T-helper 17 cell (primary cell): ENCODE results near the gene SOAT1. TPM values are rescaled to one million over a fixed set of nuclear protein-coding genes. Genes with fewer than 3 reads are reported as not detected.
A peak's percentile ranks its signal among the peaks of the same experiment; 100 is the strongest.

Experiments used
- ATAC-seq: fragments of 150-1000 bp; cut with Tn5 transposase; 2 replicates; pipeline ENCODE4 v1.10.0; 2021; ENCODE audit warnings: mild to moderate bottlenecking, moderate library complexity
- DNase-seq, 3 donors: peaks; one replicate each; pipeline versions ENCODE4 v3.0.0 to v3.0.0-alpha.2; 2020 to 2021
- H3K9me3 ChIP-seq: one replicate; pipeline ENCODE4 v1.7.0; 2013; ENCODE audit warnings: low read length, mild to moderate bottlenecking; ENCODE audit not compliant: control insufficient read depth, poor library complexity, severe bottlenecking
- H3K27ac Mint-ChIP-seq: one replicate; pipeline ENCODE4 v1.8.0; 2022; ENCODE audit warnings: mild to moderate bottlenecking, moderate library complexity, mixed read lengths
- H3K27me3 Mint-ChIP-seq: one replicate; pipeline ENCODE4 v1.8.0; 2022; ENCODE audit warnings: mixed read lengths
- H3K36me3 Mint-ChIP-seq: one replicate; pipeline ENCODE4 v1.8.0; 2022; ENCODE audit warnings: low read depth, mixed read lengths
- H3K4me1 Mint-ChIP-seq: one replicate; pipeline ENCODE4 v1.8.0; 2022; ENCODE audit warnings: mild to moderate bottlenecking, mixed read lengths
- H3K4me3 Mint-ChIP-seq: one replicate; pipeline ENCODE4 v1.8.0; 2022; ENCODE audit warnings: mild to moderate bottlenecking, moderate library complexity, mixed read lengths
- total RNA-seq, 4 donors: library from RNA in 2 of 4; stranded (reverse) in 2 of 4; gene quantifications; one replicate each; pipeline ENCODE4 v1.2.3 and lab custom pipeline; 2022 to 2026

Gene SOAT1
- total RNA-seq, 2 donors from 2014 or later, result 35.4 to 38.7 TPM

- no peaks in the 10 kb centered on the region for H3K9me3 ChIP-seq
- DNase-seq, result no peak
- ATAC-seq, result no peak
- Mint-ChIP-seq H3K27me3 (no peaks in the 10 kb centered on the region), H3K36me3 (peaks cover 4% of the 10 kb centered on the region), H3K27ac (peak overlapping the region; percentile 49), H3K4me1 (peaks cover 20% of the 10 kb centered on the region), H3K4me3 (no peak overlapping the region)
These were observed 19.4 kb downstream of the SOAT1 start for GRCh38 chr1:179313004-179313403.

DNA sequence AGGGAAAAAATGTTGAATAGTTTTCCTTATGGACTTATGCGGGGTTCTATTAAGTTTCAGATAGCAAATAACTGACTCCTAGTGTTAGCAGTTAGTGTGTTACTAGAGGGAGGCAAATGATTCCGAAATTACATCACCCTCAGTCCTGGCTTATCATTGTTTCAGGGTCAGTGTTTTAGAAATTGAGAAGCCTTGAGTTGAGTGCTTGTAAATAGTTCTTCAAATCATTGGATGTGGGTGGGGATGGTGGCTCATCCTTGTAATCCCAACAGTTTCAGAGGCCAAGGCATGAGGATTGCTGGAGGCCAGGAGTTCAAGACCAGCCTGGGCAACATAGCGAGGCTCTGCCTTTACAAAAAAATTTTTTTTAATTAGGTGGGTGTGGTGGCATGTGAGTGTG lies 21.3 kb downstream of the SOAT1 start:
- peaks cover 23% of the 10 kb centered on the region for H3K4me1 Mint-ChIP-seq
- H3K4me3 Mint-ChIP-seq, result no peak overlapping the region
- DNase-seq (no peak), ATAC-seq (no peak)
- H3K27me3 Mint-ChIP-seq, result no peaks in the 10 kb centered on the region
- peaks cover 4% of the 10 kb centered on the region for H3K36me3 Mint-ChIP-seq
- H3K9me3 ChIP-seq, result no peaks in the 10 kb centered on the region
- peak overlapping the region; percentile 21 for H3K27ac Mint-ChIP-seq

GRCh38 chr1:179318491-179318890 lies 24.9 kb downstream of the SOAT1 start:
- peaks cover 30% of the 10 kb centered on the region for H3K4me1 Mint-ChIP-seq
- H3K27ac Mint-ChIP-seq, result no peak overlapping the region
- ATAC-seq, result no peak
- H3K27me3 Mint-ChIP-seq, result no peaks in the 10 kb centered on the region
- no peak overlapping the region for H3K4me3 Mint-ChIP-seq
- H3K9me3 ChIP-seq, result no peaks in the 10 kb centered on the region
- peaks cover 7% of the 10 kb centered on the region for H3K36me3 Mint-ChIP-seq
- no peak for DNase-seq

- Mint-ChIP-seq H3K27ac (peak overlapping the region; percentile 49), H3K4me1 (peaks cover 23% of the 10 kb centered on the region), H3K27me3 (no peaks in the 10 kb centered on the region), H3K36me3 (peaks cover 4% of the 10 kb centered on the region), H3K4me3 (no peak overlapping the region)
- no peak for ATAC-seq
- DNase-seq, result no peak
- H3K9me3 ChIP-seq, result no peaks in the 10 kb centered on the region
These were observed 28.1 kb downstream of the SOAT1 start for GRCh38 chr1:179321533-179322216.

- peaks cover 4% of the 10 kb centered on the region for H3K36me3 Mint-ChIP-seq
- ATAC-seq (no peak), DNase-seq (no peak)
- no peaks in the 10 kb centered on the region for H3K9me3 ChIP-seq
- peaks cover 23% of the 10 kb centered on the region for H3K4me1 Mint-ChIP-seq
- H3K27ac Mint-ChIP-seq, result peak overlapping the region; percentile 49
- H3K27me3 Mint-ChIP-seq, result no peaks in the 10 kb centered on the region
- H3K4me3 Mint-ChIP-seq, result no peak overlapping the region
These were observed 29.0 kb downstream of the SOAT1 start for GRCh38 chr1:179322557-179322956.

DNA sequence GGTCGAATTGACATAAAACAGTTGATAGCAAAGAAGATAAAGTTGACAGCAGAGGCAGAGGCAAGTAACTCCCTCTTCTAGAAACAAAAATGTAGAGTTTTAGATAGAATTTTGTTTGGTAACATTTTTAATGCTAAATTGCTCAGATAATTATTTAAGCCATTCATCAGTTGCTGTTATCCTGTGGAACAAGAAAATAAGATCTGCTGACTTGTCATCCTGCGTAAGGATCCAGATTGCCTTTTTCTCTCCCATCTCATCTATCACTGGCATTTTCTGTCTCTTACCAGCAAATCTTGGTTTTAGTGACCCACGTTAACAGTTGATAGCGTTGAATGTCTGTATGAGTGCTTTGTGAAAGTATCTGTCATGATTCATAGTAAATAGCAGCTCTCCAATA lies 29.8 kb downstream of the SOAT1 start:
- H3K4me3 Mint-ChIP-seq, result no peak overlapping the region
- H3K27me3 Mint-ChIP-seq, result no peaks in the 10 kb centered on the region
- H3K9me3 ChIP-seq, result no peaks in the 10 kb centered on the region
- peaks cover 23% of the 10 kb centered on the region for H3K4me1 Mint-ChIP-seq
- peaks cover 4% of the 10 kb centered on the region for H3K36me3 Mint-ChIP-seq
- no peak overlapping the region for H3K27ac Mint-ChIP-seq
- ATAC-seq, result no peak
- no peak for DNase-seq

- Mint-ChIP-seq H3K4me3 (no peak overlapping the region), H3K4me1 (peaks cover 20% of the 10 kb centered on the region), H3K27me3 (no peaks in the 10 kb centered on the region), H3K27ac (no peak overlapping the region), H3K36me3 (peaks cover 6% of the 10 kb centered on the region)
- DNase-seq (no peak), ATAC-seq (no peak)
- H3K9me3 ChIP-seq, result no peaks in the 10 kb centered on the region
These were observed 32.2 kb downstream of the SOAT1 start for GRCh38 chr1:179325836-179326235.

DNA sequence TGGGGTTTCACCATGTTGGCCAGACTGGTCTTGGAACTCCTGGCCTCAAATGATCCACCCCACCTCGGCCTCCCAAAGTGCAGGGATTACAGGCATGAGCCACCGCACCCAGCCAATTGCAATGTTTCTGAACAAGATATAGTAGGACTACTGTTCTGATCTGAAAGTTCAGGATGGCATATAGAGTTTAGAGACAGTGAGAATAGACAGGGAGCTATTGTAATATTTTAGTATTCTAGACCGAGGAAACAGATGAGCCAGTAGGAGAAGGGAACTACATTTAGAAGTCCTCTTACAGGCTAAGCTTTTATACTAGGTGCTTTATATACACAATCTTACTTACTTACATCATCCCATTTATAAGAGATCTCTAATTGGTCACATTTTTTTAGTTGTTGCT lies 33.1 kb downstream of the SOAT1 start:
- ATAC-seq (no peak), DNase-seq (no peak)
- no peak overlapping the region for H3K4me3 Mint-ChIP-seq
- H3K27ac Mint-ChIP-seq, result no peak overlapping the region
- no peaks in the 10 kb centered on the region for H3K27me3 Mint-ChIP-seq
- H3K36me3 Mint-ChIP-seq, result peaks cover 4% of the 10 kb centered on the region
- H3K4me1 Mint-ChIP-seq, result peaks cover 19% of the 10 kb centered on the region
- no peaks in the 10 kb centered on the region for H3K9me3 ChIP-seq

DNA sequence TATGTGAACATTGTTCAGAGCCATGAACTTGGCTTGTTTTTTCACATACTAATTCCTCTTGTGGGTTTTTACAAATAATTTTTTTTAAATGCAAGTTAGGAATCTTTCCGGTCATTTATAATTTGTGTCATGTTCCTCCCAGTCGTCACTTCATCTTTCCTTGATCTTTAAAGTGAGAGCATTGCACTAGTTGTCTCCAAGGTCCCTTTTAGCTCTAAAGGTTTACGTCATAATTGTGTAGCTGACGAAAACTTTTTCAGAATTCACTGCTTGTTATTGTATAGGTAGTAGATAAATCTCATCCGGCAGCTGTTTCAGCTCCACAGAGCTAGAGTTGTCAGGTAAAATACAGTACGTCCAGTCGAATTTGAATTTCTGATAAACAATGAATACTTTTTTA lies 33.6 kb downstream of the SOAT1 start:
- DNase-seq, result no peak
- H3K27me3 Mint-ChIP-seq, result no peaks in the 10 kb centered on the region
- no peak for ATAC-seq
- H3K4me3 Mint-ChIP-seq, result no peak overlapping the region
- no peaks in the 10 kb centered on the region for H3K9me3 ChIP-seq
- H3K4me1 Mint-ChIP-seq, result peaks cover 17% of the 10 kb centered on the region
- H3K27ac Mint-ChIP-seq, result no peak overlapping the region
- peaks cover 4% of the 10 kb centered on the region for H3K36me3 Mint-ChIP-seq

DNA sequence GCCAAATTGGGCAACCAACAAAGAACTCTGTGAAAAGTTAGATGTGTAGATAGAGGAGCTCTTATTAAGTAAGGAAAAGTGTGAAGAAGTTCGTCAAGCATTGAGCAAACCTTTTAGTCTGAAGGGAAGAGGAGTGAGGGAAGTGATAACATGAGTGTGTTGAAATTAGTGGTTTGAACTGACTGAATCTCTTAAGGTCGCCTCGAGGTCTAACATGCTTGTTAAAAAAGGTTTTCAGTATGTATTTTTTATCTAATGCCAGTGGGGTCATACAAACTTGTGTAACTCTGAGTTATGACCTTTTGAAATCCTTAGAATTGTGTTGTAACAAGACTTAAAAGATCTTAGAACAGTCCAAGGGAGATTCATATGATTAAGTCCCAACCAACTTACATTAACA lies 34.1 kb downstream of the SOAT1 start:
- no peaks in the 10 kb centered on the region for H3K27me3 Mint-ChIP-seq
- DNase-seq, result no peak
- H3K4me3 Mint-ChIP-seq, result no peak overlapping the region
- ATAC-seq, result no peak
- no peak overlapping the region for H3K27ac Mint-ChIP-seq
- no peaks in the 10 kb centered on the region for H3K9me3 ChIP-seq
- peaks cover 5% of the 10 kb centered on the region for H3K36me3 Mint-ChIP-seq
- peaks cover 17% of the 10 kb centered on the region for H3K4me1 Mint-ChIP-seq

DNA sequence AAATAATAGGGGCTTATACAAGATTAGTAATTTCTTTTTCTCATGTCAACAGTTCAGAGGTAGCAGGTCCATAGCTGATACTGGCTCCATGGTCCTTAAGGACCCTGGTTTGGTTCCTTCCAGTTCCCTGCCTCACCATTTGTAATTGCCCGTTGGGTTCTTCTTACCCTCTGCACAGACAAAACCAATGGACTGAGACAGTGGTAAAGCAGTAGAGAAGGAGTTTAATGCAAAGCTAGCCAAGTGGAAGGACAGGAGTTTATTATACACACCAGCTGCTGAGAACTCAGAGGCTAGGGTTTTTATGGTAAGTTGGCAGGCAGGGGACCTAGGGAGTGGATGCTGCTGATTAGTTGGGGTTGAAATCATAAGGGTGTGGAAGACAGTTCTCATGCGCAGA lies 36.3 kb downstream of the SOAT1 start:
- no peaks in the 10 kb centered on the region for H3K9me3 ChIP-seq
- H3K27me3 Mint-ChIP-seq, result no peaks in the 10 kb centered on the region
- H3K4me3 Mint-ChIP-seq, result no peak overlapping the region
- peaks cover 19% of the 10 kb centered on the region for H3K4me1 Mint-ChIP-seq
- H3K36me3 Mint-ChIP-seq, result peaks cover 4% of the 10 kb centered on the region
- ATAC-seq (no peak), DNase-seq (no peak)
- H3K27ac Mint-ChIP-seq, result no peak overlapping the region

DNA sequence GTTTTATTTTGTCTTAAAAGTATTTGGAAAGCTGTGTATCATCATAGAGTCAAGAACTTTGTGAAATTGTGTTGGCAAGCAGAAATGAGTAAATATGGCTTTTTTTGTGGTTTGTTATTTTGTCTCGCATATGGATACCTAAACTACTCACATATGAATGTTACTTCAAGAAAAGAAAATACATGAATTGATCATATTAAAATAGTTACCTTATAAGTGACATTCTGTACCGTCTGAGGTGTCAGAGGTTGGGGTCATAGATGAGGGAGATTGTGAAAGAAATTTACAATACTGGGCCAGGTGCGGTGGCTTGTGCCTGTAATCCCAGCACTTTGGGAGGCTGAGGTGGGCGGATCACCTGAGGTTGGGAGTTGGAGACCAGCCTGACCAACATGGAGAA lies 40.8 kb downstream of the SOAT1 start:
- H3K4me3 Mint-ChIP-seq, result no peak overlapping the region
- no peaks in the 10 kb centered on the region for H3K9me3 ChIP-seq
- H3K4me1 Mint-ChIP-seq, result peaks cover 14% of the 10 kb centered on the region
- peak overlapping the region; percentile 56 for H3K27ac Mint-ChIP-seq
- DNase-seq, result no peak
- peaks cover 5% of the 10 kb centered on the region for H3K36me3 Mint-ChIP-seq
- ATAC-seq, result no peak
- no peaks in the 10 kb centered on the region for H3K27me3 Mint-ChIP-seq

DNA sequence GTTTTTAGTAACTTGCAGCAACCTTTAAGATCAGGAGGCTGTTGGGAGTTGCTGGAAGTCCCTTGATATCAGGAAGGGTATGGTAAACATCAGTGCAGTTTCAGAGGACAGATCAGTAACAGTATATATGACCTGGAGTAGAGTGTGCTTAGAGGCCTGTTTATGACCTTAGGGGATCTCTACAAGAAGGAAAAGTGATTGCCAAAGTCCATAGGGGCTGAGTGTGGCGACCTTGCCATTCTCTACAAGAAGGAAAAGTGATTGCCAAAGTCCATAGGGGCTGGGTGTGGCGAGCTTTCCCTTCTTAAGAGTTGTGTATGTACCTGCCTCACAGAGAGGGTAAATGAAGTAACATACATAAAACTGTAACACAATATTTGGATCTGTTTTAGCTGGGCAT lies 43.7 kb downstream of the SOAT1 start:
- no peaks in the 10 kb centered on the region for H3K27me3 Mint-ChIP-seq
- peaks cover 10% of the 10 kb centered on the region for H3K4me1 Mint-ChIP-seq
- DNase-seq, result no peak
- H3K36me3 Mint-ChIP-seq, result peaks cover 9% of the 10 kb centered on the region
- no peaks in the 10 kb centered on the region for H3K9me3 ChIP-seq
- H3K27ac Mint-ChIP-seq, result no peak overlapping the region
- no peak for ATAC-seq
- no peak overlapping the region for H3K4me3 Mint-ChIP-seq

DNA sequence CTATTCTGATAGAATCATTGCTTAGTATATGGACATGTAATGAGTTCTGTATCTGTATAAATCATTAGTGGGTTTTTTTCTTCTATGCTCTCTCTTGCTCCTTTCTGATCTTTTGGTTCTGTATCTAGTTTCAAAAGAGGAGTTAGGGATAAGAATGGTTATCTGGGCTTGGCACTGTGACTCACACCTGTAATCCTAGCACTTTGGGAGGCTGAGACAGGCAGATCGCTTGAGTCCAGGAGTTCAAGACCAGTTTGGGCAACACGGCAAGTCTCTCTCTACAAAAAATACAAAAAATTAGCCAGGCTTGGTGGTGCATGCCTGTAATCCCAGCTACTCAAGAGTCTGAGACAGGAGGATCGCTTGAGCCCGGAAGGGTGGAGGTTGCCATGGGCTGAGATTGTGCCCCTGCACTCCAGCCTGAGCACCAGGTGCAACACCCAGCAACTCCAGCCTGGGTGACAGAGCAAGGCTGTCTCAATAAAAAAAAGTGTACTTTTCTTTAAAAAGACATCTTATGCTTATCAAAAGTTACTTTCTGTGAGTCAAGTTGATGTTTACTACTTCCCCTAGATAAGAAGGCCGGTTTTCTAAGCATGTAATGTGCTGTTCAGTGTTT lies 44.5 kb downstream of the SOAT1 start:
- Mint-ChIP-seq H3K36me3 (peaks cover 7% of the 10 kb centered on the region), H3K4me3 (no peak overlapping the region)
- no peak for ATAC-seq

More for the DNA sequence above, 44.5 kb downstream of the SOAT1 start:
- H3K27me3 Mint-ChIP-seq, result no peaks in the 10 kb centered on the region
- H3K4me1 Mint-ChIP-seq, result peaks cover 5% of the 10 kb centered on the region
- no peaks in the 10 kb centered on the region for H3K9me3 ChIP-seq
- H3K27ac Mint-ChIP-seq, result no peak overlapping the region
- DNase-seq, result no peak
